CD8-positive, alpha-beta memory T cell (primary cell): Measurements from ENCODE around the gene CORO7. TPM values are rescaled to one million over a fixed set of nuclear protein-coding genes. Genes with fewer than 3 reads are reported as not detected.
"Not testable (repeated sequence)": the region's sequence is repeated elsewhere in the genome, so short reads cannot be mapped to it uniquely, and the experiment has no call there.

Source experiments
- CTCF ChIA-PET: fragments of 350-600 bp; sonication (Branson Sonifier 250); formaldehyde crosslinking; loops from one replicate; lab custom pipeline; 2021; ENCODE audit warnings: antibody characterized with exemption; lab: Charles Lee
- POLR2A ChIA-PET: fragments of 350-600 bp; sonication (Branson Sonifier 250); formaldehyde crosslinking; loops from one replicate; lab custom pipeline; 2021; ENCODE audit warnings: antibody characterized with exemption; lab: Charles Lee
- DNase-seq, 5 donors: peaks; one replicate each; pipeline versions ENCODE4 v3.0.0 to v3.0.0-alpha.2; 2020 to 2022; ENCODE audit warnings: mixed read lengths in 1 of 5
- H3K27ac ChIP-seq: one replicate; pipeline ENCODE4 v1.7.0; 2013; ENCODE audit warnings: low read depth, mild to moderate bottlenecking, low read length, moderate library complexity
- H3K27me3 ChIP-seq: 2 replicates; pipeline ENCODE4 v1.7.0; 2013; ENCODE audit warnings: low read length, mild to moderate bottlenecking; ENCODE audit not compliant: insufficient read depth, poor library complexity, severe bottlenecking
- H3K36me3 ChIP-seq: 2 replicates; pipeline ENCODE4 v1.7.0; 2013; ENCODE audit warnings: mild to moderate bottlenecking, low read length, moderate library complexity; ENCODE audit not compliant: insufficient read depth
- H3K4me1 ChIP-seq: 2 replicates; pipeline ENCODE4 v1.7.0; 2013; ENCODE audit warnings: mild to moderate bottlenecking, low read length, moderate library complexity; ENCODE audit not compliant: insufficient read depth
- H3K4me3 ChIP-seq: 2 replicates; pipeline ENCODE4 v1.7.0; 2013; ENCODE audit warnings: mild to moderate bottlenecking, low read length
- H3K9me3 ChIP-seq: 2 replicates; pipeline ENCODE4 v1.7.0; 2013; ENCODE audit warnings: mild to moderate bottlenecking, low read length
- H3K27ac Mint-ChIP-seq, 8 donors: one replicate each; pipeline ENCODE4 v1.8.0; 2020 to 2021; ENCODE audit warnings: mixed read lengths in 8 of 8, mild to moderate bottlenecking in 6 of 8, inconsistent platforms in 3 of 8, moderate library complexity in 3 of 8
- H3K27me3 Mint-ChIP-seq, 2 donors: one replicate each; pipeline ENCODE4 v1.8.0; 2020 to 2021; ENCODE audit warnings: mixed read lengths in 2 of 2, mild to moderate bottlenecking in 1 of 2, moderate library complexity in 1 of 2
- H3K36me3 Mint-ChIP-seq, 3 donors: one replicate each; pipeline ENCODE4 v1.8.0; 2020 to 2021; ENCODE audit warnings: mixed read lengths in 3 of 3, inconsistent platforms in 1 of 3, mild to moderate bottlenecking in 1 of 3
- H3K4me1 Mint-ChIP-seq, 3 donors: one replicate each; pipeline ENCODE4 v1.8.0; 2020 to 2021; ENCODE audit warnings: mixed read lengths in 3 of 3, inconsistent platforms in 1 of 3, mild to moderate bottlenecking in 1 of 3
- H3K4me3 Mint-ChIP-seq, 7 donors: one replicate each; pipeline ENCODE4 v1.8.0; 2020 to 2021; ENCODE audit warnings: mixed read lengths in 7 of 7, mild to moderate bottlenecking in 6 of 7, moderate library complexity in 4 of 7, inconsistent platforms in 2 of 7
- H3K9me3 Mint-ChIP-seq, 5 donors: one replicate each; pipeline ENCODE4 v1.8.0; 2020 to 2022; ENCODE audit warnings: mixed read lengths in 5 of 5, mild to moderate bottlenecking in 3 of 5, moderate library complexity in 2 of 5, inconsistent platforms in 1 of 5
- polyA plus RNA-seq: library from polyadenylated mRNA; unstranded; fragments of 300-500 nt; fragmentation: Illumina TruSeq; gene quantifications from one replicate; pipeline ENCODE4 v1.2.3, GENCODE V29; 2021
- total RNA-seq, 2 experiments: library from RNA; stranded (reverse); gene quantifications; one replicate each; pipeline ENCODE4 v1.2.3, GENCODE V29; 2021

CORO7 gene
- total and polyA plus RNA-seq, 3 experiments from 2014 or later = 92.0 to 129 (median 96.3) TPM

DNA sequence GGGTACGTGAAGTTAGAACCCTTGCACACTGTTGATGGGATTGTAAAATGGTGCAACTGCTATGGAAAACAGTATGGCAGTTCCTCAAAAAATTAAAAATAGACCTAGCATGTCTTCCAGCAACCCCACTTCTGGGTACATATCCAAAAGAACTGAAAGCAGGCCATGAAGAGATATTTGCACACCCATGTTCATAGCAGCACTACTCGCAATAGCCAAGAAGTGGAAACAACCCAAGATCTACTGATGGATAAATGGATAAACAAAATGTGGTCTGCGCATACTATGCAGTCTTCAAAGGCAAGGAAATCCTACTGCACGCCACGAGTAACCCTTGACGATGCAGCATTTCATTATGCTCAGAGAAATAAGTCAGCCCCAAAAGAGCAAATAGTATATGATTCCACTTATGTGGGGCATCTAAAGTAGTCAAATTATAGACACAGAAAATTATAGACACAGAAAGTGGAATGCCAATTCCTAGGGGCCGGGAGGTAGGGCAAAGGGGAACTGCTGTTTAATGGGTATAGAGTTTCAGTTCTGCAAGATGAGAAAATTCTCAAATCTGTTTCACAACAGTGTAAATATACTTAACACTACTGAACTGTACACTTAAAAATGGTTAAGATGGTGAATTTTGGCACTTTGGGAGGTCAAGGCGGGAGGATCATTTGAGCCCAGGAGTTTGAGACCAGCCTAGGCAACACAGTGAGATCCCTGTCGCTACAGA lies 17.2 kb downstream of the CORO7 start:
- no peak for DNase-seq
- Mint-ChIP-seq H3K4me1 (peaks cover 19 to 39% (median 24%) of the 10 kb centered on the region in 3 donors), H3K4me3 (peak overlapping the region in 1 of 7 donors; percentile 61), H3K27me3 (peaks cover 0 to 6% of the 10 kb centered on the region in 2 donors), H3K27ac (peak overlapping the region in 2 of 8 donors; percentile 35 to 87), H3K9me3 (no peaks in the 10 kb centered on the region), H3K36me3 (peaks cover 8 to 77% (median 9%) of the 10 kb centered on the region in 3 donors)
- no peak overlapping the region for H3K27ac ChIP-seq
- H3K36me3 ChIP-seq = peaks cover 71% of the 10 kb centered on the region
- H3K4me3 ChIP-seq = no peak overlapping the region
- no peaks in the 10 kb centered on the region for H3K9me3 ChIP-seq
- CTCF ChIA-PET = interaction anchor here (0.8 to 1.3 kb wide), 3 partner anchors 11 to 149 kb away, joined by 3 to 5 read pairs (median 3); no protein-coding TSS in a partner anchor
- H3K4me1 ChIP-seq = no peaks in the 10 kb centered on the region
- H3K27me3 ChIP-seq = no peaks in the 10 kb centered on the region
- POLR2A ChIA-PET = interaction anchor here (0.7 kb wide), 1 partner anchor 25 kb away, joined by 3 read pairs; no protein-coding TSS in a partner anchor

DNA sequence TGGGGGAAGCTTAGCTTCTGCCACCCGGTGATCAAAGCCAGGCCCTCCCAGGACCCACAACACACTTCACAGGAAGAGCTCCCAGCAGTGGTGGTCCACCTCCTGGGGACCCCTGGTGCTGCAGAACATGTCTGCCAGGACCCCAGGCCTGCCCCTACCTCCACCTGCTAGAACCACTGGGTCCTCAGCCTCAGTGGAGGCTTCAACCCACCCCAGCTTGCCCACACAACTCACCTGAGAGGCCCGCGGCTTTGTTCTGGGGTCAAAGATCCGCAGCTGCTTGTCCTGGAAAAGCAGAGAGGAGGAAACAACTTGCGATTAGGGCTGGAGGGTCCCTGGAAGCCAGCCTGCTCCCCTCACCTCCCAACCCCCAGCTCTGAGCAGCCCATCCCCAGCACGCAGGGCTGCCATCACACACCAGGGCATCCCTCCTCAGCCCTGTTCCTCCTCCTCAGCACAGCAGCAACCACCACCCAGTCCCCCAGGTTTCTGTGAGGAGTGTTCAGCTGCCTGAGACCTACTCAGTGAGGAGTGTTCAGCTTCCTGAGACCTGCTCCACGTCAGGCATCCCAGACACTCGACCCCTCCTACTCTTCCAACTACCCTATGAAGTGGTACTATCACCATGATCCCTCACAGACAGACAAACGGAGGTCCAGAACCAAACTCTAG lies 21.2 kb downstream of the CORO7 start:
- peaks cover 12 to 23% (median 14%) of the 10 kb centered on the region in 3 donors for H3K4me1 Mint-ChIP-seq
- DNase-seq = no peak
- H3K4me3 Mint-ChIP-seq = peak overlapping the region in 2 of 7 donors; percentile 63 to 68
- H3K27me3 ChIP-seq = no peaks in the 10 kb centered on the region
- H3K9me3 ChIP-seq = no peaks in the 10 kb centered on the region
- H3K27me3 Mint-ChIP-seq = peaks cover 0 to 3% of the 10 kb centered on the region in 2 donors
- H3K4me1 ChIP-seq = no peaks in the 10 kb centered on the region
- no peaks in the 10 kb centered on the region for H3K9me3 Mint-ChIP-seq
- POLR2A ChIA-PET = no interaction called here
- H3K27ac Mint-ChIP-seq = peak overlapping the region in 6 of 8 donors; percentile 11 to 85 (median 74)
- H3K36me3 Mint-ChIP-seq = peaks cover 4 to 74% (median 7%) of the 10 kb centered on the region in 3 donors
- no peak overlapping the region for H3K27ac ChIP-seq
- H3K36me3 ChIP-seq = peaks cover 53% of the 10 kb centered on the region
- no peak overlapping the region for H3K4me3 ChIP-seq
- CTCF ChIA-PET = no interaction called here

DNA sequence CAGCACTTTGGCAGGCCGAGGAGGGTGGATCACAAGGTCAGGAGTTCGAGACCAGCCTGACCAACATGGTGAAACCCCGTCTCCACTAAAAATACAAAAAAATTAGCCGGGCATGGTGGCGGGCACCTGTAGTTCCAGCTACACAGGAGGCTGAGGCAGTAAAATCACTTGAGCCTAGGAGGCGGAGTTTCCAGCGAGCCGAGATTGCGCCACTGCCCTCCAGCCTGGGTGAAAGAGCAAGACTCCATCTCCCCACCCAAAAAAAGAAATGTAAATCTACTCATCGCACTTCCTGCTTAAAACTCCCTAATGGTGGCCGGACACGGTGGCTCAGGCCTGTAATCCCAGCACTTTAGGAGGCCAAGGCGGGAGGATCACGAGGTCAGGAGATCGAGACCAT lies 22.5 kb downstream of the CORO7 start:
- peak overlapping the region in 1 of 8 donors; percentile 85 for H3K27ac Mint-ChIP-seq
- H3K4me3 Mint-ChIP-seq, POLR2A ChIA-PET, H3K27me3 Mint-ChIP-seq, H3K27ac ChIP-seq, DNase-seq, H3K9me3 ChIP-seq, H3K9me3 Mint-ChIP-seq, H3K4me1 ChIP-seq, H3K4me3 ChIP-seq, H3K27me3 ChIP-seq: not testable (repeated sequence)
- H3K4me1 Mint-ChIP-seq = peaks cover 4 to 15% (median 6%) of the 10 kb centered on the region in 3 donors
- peaks cover 41% of the 10 kb centered on the region for H3K36me3 ChIP-seq
- peaks cover 4 to 73% (median 9%) of the 10 kb centered on the region in 3 donors for H3K36me3 Mint-ChIP-seq
- CTCF ChIA-PET = interaction anchor here (1.7 kb wide), 1 partner anchor 8 kb away, joined by 10 read pairs; no protein-coding TSS in a partner anchor

DNA sequence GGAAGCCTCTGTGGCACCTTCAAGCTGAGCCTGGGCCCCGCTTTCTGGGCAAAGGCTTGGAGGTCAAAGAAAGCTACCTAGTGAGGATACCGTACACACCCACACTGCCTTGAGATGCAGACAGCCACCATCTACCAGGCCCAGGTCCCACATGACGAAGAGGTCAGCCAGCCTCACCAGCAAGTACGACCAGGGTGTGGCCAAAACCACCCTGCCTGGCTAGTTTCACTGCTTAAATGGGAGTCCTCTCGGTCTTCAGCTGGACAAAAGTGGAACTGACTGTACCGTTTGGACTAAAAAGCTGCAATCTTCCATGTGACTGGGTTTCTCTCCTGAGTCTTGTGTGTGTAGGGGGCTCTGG lies 23.2 kb downstream of the CORO7 start:
- Histone ChIP-seq H3K4me1 (no peaks in the 10 kb centered on the region), H3K27me3 (no peaks in the 10 kb centered on the region), H3K4me3 (no peak overlapping the region), H3K27ac (no peak overlapping the region), H3K36me3 (peaks cover 41% of the 10 kb centered on the region), H3K9me3 (no peaks in the 10 kb centered on the region)
- H3K9me3 Mint-ChIP-seq = no peaks in the 10 kb centered on the region
- POLR2A ChIA-PET = no interaction called here
- peaks cover 0 to 2% of the 10 kb centered on the region in 2 donors for H3K27me3 Mint-ChIP-seq
- DNase-seq = no peak
- CTCF ChIA-PET = interaction anchor here (1.7 kb wide), 1 partner anchor 9 kb away, joined by 10 read pairs; no protein-coding TSS in a partner anchor
- H3K27ac Mint-ChIP-seq = peak overlapping the region in 1 of 8 donors; percentile 85
- H3K4me3 Mint-ChIP-seq = no peak overlapping the region
- H3K4me1 Mint-ChIP-seq = peaks cover 4 to 15% (median 6%) of the 10 kb centered on the region in 3 donors
- peaks cover 4 to 75% (median 9%) of the 10 kb centered on the region in 3 donors for H3K36me3 Mint-ChIP-seq

DNA sequence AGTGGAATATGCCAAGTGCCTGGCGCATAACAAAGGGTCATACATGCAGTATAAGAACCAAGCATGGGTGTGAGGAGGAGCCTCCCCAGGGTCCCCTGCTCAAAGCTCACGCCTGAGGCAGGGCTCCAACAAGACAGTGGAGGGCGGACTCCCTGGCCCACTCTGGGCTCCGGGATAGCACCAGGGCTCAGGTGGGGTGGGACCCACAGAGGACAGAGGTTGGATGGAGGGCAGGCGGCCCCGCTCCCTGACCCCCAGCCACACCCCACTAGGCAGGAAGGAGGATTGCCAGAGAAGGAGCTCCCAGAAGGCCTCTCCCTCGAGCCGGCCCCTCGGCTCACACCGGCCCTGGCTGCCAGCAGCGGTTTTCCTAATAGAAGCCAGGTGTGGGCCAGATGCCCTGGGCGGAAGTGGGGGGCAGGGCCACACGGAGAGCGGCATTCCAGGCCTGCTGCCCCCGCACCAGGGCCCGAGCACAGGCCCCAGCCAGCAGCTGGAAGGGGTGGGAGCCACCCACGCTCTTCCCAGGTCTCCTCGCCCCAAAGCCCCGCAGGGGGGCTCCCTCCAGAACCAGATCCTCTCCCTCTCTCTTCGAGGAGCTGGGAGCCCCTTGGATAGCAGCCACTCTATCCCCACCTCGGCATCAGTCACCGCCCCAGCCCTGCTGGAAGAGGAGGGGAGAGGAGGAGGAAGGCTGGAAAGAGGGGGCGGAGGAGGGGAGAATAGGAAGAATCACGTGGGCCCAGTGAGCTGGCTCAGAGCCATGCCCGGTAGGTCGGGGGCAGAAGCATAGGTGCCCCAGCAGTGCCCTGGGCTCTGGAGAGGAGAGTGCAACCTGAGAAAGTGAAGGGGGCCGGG lies 23.8 kb downstream of the CORO7 start:
- Histone ChIP-seq H3K27me3 (no peaks in the 10 kb centered on the region), H3K27ac (no peak overlapping the region), H3K4me3 (no peak overlapping the region), H3K4me1 (no peaks in the 10 kb centered on the region), H3K9me3 (no peaks in the 10 kb centered on the region), H3K36me3 (peaks cover 41% of the 10 kb centered on the region)
- Mint-ChIP-seq H3K27ac (peak overlapping the region in 2 of 8 donors; percentile 56 to 70), H3K4me3 (no peak overlapping the region), H3K36me3 (peaks cover 4 to 75% (median 9%) of the 10 kb centered on the region in 3 donors), H3K27me3 (peaks cover 0 to 2% of the 10 kb centered on the region in 2 donors), H3K9me3 (no peaks in the 10 kb centered on the region), H3K4me1 (peaks cover 4 to 15% (median 6%) of the 10 kb centered on the region in 3 donors)
- DNase-seq = no peak
- ChIA-PET POLR2A (no interaction called here), CTCF (interaction anchor here (1.0 to 1.7 kb wide), 2 partner anchors 10 kb away, joined by 3 to 10 read pairs; no protein-coding TSS in a partner anchor)

DNA sequence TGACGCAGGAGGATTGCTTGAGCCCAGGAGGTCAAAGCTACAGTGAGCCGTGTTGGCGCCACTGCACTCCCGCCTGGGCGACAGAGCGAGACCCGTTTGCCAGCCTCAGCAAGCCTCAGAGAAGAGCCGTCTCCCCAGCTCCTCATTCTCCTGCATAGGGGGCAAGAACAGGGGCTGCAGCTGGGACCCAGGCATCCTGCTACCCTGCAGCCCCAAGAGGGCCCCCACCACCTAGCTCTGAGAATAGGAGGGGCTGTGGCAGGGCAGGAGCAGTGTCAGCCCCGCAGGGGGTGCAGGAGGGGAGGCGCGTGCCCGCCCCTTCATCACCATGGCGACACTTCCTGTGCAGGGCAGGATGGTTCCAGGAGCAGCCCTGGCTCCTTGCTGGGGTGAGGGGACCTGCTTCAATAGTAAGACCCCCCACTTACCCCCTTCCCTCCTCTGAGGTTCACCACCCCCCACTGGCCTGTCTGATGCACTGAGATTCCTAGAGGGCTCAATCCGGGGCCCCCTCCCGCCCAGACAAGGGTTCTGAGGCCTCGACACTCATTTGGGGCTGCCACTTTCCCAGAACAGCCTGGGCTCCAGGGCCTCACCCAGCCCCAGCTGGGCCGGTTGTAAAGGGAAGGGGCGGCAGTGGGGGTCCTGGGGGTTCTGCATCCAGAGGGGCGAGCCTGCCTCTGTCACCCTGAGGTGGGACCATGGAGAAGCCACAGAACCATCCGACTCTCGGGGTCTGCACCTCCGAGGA lies 24.6 kb downstream of the CORO7 start:
- CTCF ChIA-PET = interaction anchor here (0.8 to 1.0 kb wide), 2 partner anchors 11 to 194 kb away, joined by 3 read pairs; no protein-coding TSS in a partner anchor
- Histone ChIP-seq H3K4me1 (no peaks in the 10 kb centered on the region), H3K27me3 (no peaks in the 10 kb centered on the region), H3K36me3 (peaks cover 40% of the 10 kb centered on the region), H3K27ac (no peak overlapping the region), H3K9me3 (no peaks in the 10 kb centered on the region), H3K4me3 (no peak overlapping the region)
- peaks cover 0 to 2% of the 10 kb centered on the region in 2 donors for H3K27me3 Mint-ChIP-seq
- no peaks in the 10 kb centered on the region for H3K9me3 Mint-ChIP-seq
- H3K4me3 Mint-ChIP-seq = no peak overlapping the region
- H3K4me1 Mint-ChIP-seq = peaks cover 4 to 15% (median 6%) of the 10 kb centered on the region in 3 donors
- POLR2A ChIA-PET = interaction anchor here (0.6 kb wide), 1 partner anchor 40 kb away, joined by 4 read pairs; no protein-coding TSS in a partner anchor
- peak in 1 of 5 donors; percentile 44 for DNase-seq
- H3K27ac Mint-ChIP-seq = peak overlapping the region in 2 of 8 donors; percentile 56 to 69
- peaks cover 4 to 80% (median 8%) of the 10 kb centered on the region in 3 donors for H3K36me3 Mint-ChIP-seq
